ENCODE measurements around the gene CRTC1.

The CRTC1 gene

DNA sequence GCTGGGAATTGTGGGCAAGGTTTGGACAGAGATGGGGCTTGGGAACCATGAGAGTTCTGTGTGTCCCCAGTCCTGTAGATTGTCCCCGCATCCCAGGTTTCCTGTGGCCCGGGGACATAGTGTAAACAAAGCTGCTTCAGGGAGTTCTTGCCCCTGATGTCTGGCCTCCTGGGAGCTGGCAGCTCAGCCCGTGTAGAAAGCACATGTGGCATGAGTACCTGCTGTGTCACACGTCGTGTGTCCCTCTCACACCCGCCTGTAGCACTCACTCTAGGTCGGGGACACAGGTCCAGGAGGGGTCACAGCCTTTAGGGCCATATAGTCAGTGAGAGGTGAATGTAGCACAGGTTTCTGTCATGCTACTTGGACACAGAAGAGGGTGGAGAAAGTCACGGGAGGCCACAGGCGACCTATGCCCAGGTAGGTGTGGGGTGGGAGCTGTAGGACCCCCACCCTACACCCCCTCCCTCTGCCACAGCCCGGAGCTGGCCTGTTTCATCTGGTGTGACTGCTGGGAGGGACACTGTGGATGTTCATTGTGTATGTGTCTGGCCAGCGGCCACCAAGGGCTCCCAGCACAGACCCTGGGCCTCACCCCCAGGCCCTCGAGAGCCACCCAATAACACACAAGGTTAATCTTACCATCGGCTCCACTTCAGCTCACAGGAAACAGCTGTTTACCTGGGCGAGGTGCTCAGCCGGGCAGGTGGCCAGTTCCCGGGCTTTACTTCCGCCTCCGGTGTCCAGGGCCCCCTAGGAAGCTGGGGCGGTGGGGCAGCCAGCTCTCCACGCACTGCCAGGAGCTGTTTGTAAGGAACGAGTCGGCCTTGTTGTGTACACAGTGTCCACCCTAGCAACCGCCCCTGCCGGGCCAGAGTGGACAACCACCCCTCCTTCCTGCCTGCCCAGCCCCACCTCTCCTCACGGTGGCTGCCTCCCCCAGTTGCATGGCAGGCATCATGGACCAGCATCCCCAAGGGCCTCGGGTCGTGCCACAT lies 57.9 kb downstream of the CRTC1 start:
- no peak overlapping the region for H3K4ac ChIP-seq (ENCODE audit: low read length)
- no peaks in the 10 kb centered on the region for H3K36me3 ChIP-seq (replicated peaks in 1 of 2; ENCODE audit: control insufficient read depth in 2 of 2, insufficient read depth in 2 of 2, low read length in 2 of 2)
- peaks cover 14 to 17% of the 10 kb centered on the region in 2 donors for H3K4me1 ChIP-seq (ENCODE audit: control insufficient read depth in 2 of 2, insufficient read depth in 1 of 2, low read depth in 1 of 2, low read length in 2 of 2)
- H4K91ac ChIP-seq (ENCODE audit: low read depth, low read length, poor library complexity), result peak overlapping the region; percentile 79
- H3K18ac ChIP-seq (ENCODE audit: low read length), result peak overlapping the region; percentile 65
- no peak overlapping the region for H4K8ac ChIP-seq (ENCODE audit: low read depth, low read length)
- H3K27me3 ChIP-seq (ENCODE audit: control insufficient read depth in 3 of 3, insufficient read depth in 3 of 3, low read depth in 1 of 3, low read length in 3 of 3), result no peaks in the 10 kb centered on the region
- peak overlapping the region; percentile 48 for H2AK5ac ChIP-seq (ENCODE audit: low read depth, low read length)
- H2BK15ac ChIP-seq (ENCODE audit: low read length), result peak overlapping the region; percentile 67
- DNase-seq (ENCODE audit: low spot score), result no peak
- no peak overlapping the region for H3K4me2 ChIP-seq (ENCODE audit: insufficient read depth, low read length, poor library complexity, severe bottlenecking)
- no CpG with 5 or more reads among the region's 27 CpGs for WGBS, 2 donors (ENCODE audit: extremely low coverage in 2 of 2, insufficient read length in 2 of 2, insufficient replicate concordance in 1 of 2)
- peak overlapping the region; percentile 91 for H3K23ac ChIP-seq (ENCODE audit: low read depth, low read length, poor library complexity)
- H3K9ac ChIP-seq (ENCODE audit: low read depth, low read length, poor library complexity), result no peak overlapping the region
- peak overlapping the region; percentile 17 for H3K14ac ChIP-seq (ENCODE audit: low read length)
- H3K9me3 ChIP-seq (replicated peaks in 1 of 2; ENCODE audit: control insufficient read depth in 2 of 2, insufficient read depth in 1 of 2, low read depth in 1 of 2, low read length in 2 of 2), result no peaks in the 10 kb centered on the region
- H3K4me3 ChIP-seq (ENCODE audit: low read length in 2 of 2), result no peak overlapping the region
- peak overlapping the region; percentile 36 for H2BK120ac ChIP-seq (ENCODE audit: low read depth, low read length)
- peak overlapping the region; percentile 84 for H2BK12ac ChIP-seq (ENCODE audit: low read length)
- H3K27ac ChIP-seq (replicated peaks; ENCODE audit: low read length), result no peak overlapping the region
- no peak overlapping the region for H2AFZ ChIP-seq (ENCODE audit: low read length)
- H3K79me1 ChIP-seq (ENCODE audit: low read depth, low read length), result peaks cover 7% of the 10 kb centered on the region
- H2BK5ac ChIP-seq (ENCODE audit: low read length), result peak overlapping the region; percentile 66

DNA sequence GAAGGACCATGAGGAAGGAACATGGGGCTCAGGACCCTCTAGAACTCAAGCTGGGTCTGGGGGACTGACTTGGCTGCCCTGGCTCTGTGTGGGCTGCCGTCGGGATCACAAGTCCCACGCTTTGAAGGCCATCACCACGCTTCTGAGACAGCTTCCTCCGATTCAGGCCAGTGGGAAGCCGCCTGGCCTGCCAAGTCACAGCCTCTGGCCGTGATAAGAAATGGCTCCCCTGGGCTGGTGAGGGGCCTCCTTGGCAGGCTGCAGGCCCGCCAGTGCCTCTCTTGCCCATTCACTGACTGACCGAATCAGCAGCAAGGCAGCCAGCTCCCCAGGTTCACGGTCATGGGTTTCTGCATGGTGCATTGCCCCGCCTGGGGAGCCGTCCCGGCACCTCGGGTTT lies 58.8 kb downstream of the CRTC1 start:
- DNase-seq (ENCODE audit: low spot score), result no peak
- no peak overlapping the region for H2AK5ac ChIP-seq (ENCODE audit: low read depth, low read length)
- peak overlapping the region; percentile 7 for H2BK5ac ChIP-seq (ENCODE audit: low read length)
- peak overlapping the region; percentile 91 for H3K23ac ChIP-seq (ENCODE audit: low read depth, low read length, poor library complexity)
- H4K8ac ChIP-seq (ENCODE audit: low read depth, low read length), result no peak overlapping the region
- no peaks in the 10 kb centered on the region for H3K27me3 ChIP-seq (ENCODE audit: control insufficient read depth in 3 of 3, insufficient read depth in 3 of 3, low read depth in 1 of 3, low read length in 3 of 3)
- H3K9me3 ChIP-seq (replicated peaks in 1 of 2; ENCODE audit: control insufficient read depth in 2 of 2, insufficient read depth in 1 of 2, low read depth in 1 of 2, low read length in 2 of 2), result no peaks in the 10 kb centered on the region
- no peak overlapping the region for H2AFZ ChIP-seq (ENCODE audit: low read length)
- peaks cover 7% of the 10 kb centered on the region for H3K79me1 ChIP-seq (ENCODE audit: low read depth, low read length)
- peak overlapping the region; percentile 84 for H2BK12ac ChIP-seq (ENCODE audit: low read length)
- no peak overlapping the region for H3K14ac ChIP-seq (ENCODE audit: low read length)
- H3K36me3 ChIP-seq (replicated peaks in 1 of 2; ENCODE audit: control insufficient read depth in 2 of 2, insufficient read depth in 2 of 2, low read length in 2 of 2), result no peaks in the 10 kb centered on the region
- no peak overlapping the region for H3K4me3 ChIP-seq (ENCODE audit: low read length in 2 of 2)
- no peak overlapping the region for H3K4me2 ChIP-seq (ENCODE audit: insufficient read depth, low read length, poor library complexity, severe bottlenecking)
- H3K4ac ChIP-seq (ENCODE audit: low read length), result no peak overlapping the region
- peak overlapping the region; percentile 67 for H2BK15ac ChIP-seq (ENCODE audit: low read length)
- H2BK120ac ChIP-seq (ENCODE audit: low read depth, low read length), result peak overlapping the region; percentile 36
- no peak overlapping the region for H4K91ac ChIP-seq (ENCODE audit: low read depth, low read length, poor library complexity)
- peaks cover 17 to 19% of the 10 kb centered on the region in 2 donors for H3K4me1 ChIP-seq (ENCODE audit: control insufficient read depth in 2 of 2, insufficient read depth in 1 of 2, low read depth in 1 of 2, low read length in 2 of 2)
- H3K27ac ChIP-seq (replicated peaks; ENCODE audit: low read length), result no peak overlapping the region
- WGBS, 2 donors (ENCODE audit: extremely low coverage in 2 of 2, insufficient read length in 2 of 2, insufficient replicate concordance in 1 of 2), result no CpG with 5 or more reads among the region's 14 CpGs
- H3K9ac ChIP-seq (ENCODE audit: low read depth, low read length, poor library complexity), result no peak overlapping the region
- H3K18ac ChIP-seq (ENCODE audit: low read length), result peak overlapping the region; percentile 59

DNA sequence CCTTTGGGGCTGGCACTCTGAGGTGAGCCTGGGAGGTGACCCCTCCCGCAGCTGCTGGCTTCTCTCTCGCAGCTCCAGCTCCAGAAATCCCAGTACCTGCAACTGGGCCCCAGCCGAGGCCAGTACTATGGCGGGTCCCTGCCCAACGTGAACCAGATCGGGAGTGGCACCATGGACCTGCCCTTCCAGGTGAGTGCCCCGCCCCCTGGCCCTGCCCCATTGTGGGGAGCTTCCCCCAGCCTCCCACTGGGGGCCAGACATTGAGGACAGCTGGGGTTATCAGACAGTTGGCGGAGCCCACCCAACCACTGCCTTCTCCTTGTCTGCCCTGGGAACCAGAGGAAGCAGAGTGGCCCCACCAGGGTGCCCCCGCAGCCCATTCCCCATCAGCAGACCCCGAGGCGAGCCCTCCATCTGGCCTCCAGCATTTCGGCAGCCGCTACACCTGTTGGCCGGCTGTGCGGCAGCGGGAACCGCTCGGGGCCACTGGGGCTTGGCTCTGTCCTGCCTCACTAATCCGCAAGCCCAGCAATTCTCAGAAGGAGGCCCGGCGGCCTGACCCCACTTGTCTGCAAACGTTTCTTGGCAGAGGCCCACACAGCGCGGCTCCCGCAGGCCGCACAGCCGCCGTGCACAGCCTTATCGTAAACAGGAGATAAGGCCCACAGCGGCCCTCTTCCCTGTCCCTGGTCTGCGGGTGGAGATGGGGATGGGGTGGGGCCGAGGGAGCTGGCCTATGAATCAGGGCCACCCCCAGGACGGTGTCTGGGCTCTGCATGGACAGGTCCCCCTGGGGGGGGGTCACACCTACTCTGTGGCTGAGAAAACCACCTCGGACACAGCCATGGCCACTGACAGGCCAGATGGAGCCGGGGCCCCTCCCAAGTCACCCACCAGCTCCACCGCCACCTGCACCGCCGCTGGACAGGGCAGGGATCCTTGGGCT lies 59.6 kb downstream of the CRTC1 start:
- Histone ChIP-seq H2BK120ac (ENCODE audit: low read depth, low read length) (no peak overlapping the region), H3K9me3 (replicated peaks in 1 of 2; ENCODE audit: control insufficient read depth in 2 of 2, insufficient read depth in 1 of 2, low read depth in 1 of 2, low read length in 2 of 2) (no peaks in the 10 kb centered on the region), H2AFZ (ENCODE audit: low read length) (no peak overlapping the region), H2BK15ac (ENCODE audit: low read length) (peak overlapping the region; percentile 58), H3K14ac (ENCODE audit: low read length) (no peak overlapping the region), H2BK12ac (ENCODE audit: low read length) (peak overlapping the region; percentile 41), H3K4ac (ENCODE audit: low read length) (peak overlapping the region; percentile 76), H3K4me2 (ENCODE audit: insufficient read depth, low read length, poor library complexity, severe bottlenecking) (no peak overlapping the region), H3K18ac (ENCODE audit: low read length) (peak overlapping the region; percentile 89), H3K23ac (ENCODE audit: low read depth, low read length, poor library complexity) (peak overlapping the region; percentile 43), H3K27me3 (ENCODE audit: control insufficient read depth in 3 of 3, insufficient read depth in 3 of 3, low read depth in 1 of 3, low read length in 3 of 3) (no peaks in the 10 kb centered on the region), H2AK5ac (ENCODE audit: low read depth, low read length) (peak overlapping the region; percentile 99), H3K9ac (ENCODE audit: low read depth, low read length, poor library complexity) (no peak overlapping the region), H4K8ac (ENCODE audit: low read depth, low read length) (no peak overlapping the region), H3K4me3 (ENCODE audit: low read length in 2 of 2) (no peak overlapping the region), H3K27ac (replicated peaks; ENCODE audit: low read length) (no peak overlapping the region), H2BK5ac (ENCODE audit: low read length) (peak overlapping the region; percentile 82), H3K79me1 (ENCODE audit: low read depth, low read length) (peaks cover 7% of the 10 kb centered on the region), H3K4me1 (ENCODE audit: control insufficient read depth in 2 of 2, insufficient read depth in 1 of 2, low read depth in 1 of 2, low read length in 2 of 2) (peaks cover 14 to 19% of the 10 kb centered on the region in 2 donors), H3K36me3 (replicated peaks in 1 of 2; ENCODE audit: control insufficient read depth in 2 of 2, insufficient read depth in 2 of 2, low read length in 2 of 2) (no peaks in the 10 kb centered on the region), H4K91ac (ENCODE audit: low read depth, low read length, poor library complexity) (no peak overlapping the region)
- WGBS, 2 donors (ENCODE audit: extremely low coverage in 2 of 2, insufficient read length in 2 of 2, insufficient replicate concordance in 1 of 2), result no CpG with 5 or more reads among the region's 38 CpGs
- DNase-seq (ENCODE audit: low spot score), result no peak
